PC-9 (cell line): ENCODE results near the gene COX4I1. TPM values are rescaled to one million over a fixed set of nuclear protein-coding genes. Genes with fewer than 3 reads are reported as not detected.

Experiments used
- BruUV-seq: library from RNA; stranded (reverse); fragments of 400-500 nt; replicated peaks from 2 replicates; lab custom pipeline; 2021; lab: Mats Ljungman, UMichigan
- CTCF ChIA-PET: fragments of 300-600 bp; sonication (Branson Sonifier 250); formaldehyde crosslinking; loops from one replicate; lab custom pipeline; 2022; ENCODE audit warnings: antibody characterized with exemption; lab: Charles Lee
- POLR2A ChIA-PET: fragments of 300-600 bp; sonication (Branson Sonifier 250); formaldehyde crosslinking; loops from one replicate; lab custom pipeline; 2022; ENCODE audit warnings: antibody characterized with exemption; ENCODE audit not compliant: unreplicated experiment; lab: Charles Lee
- DNase-seq, 2 experiments: peaks; one replicate each; pipeline versions ENCODE4 v3.0.0 to v3.0.0-alpha.2; 2015 to 2022; ENCODE audit warnings: mixed read lengths in 1 of 2
- H2AFZ ChIP-seq: fragments of 200-600 bp; sonication (generic); 2 replicates; pipeline ENCODE4 v1.8.1; 2017; ENCODE audit warnings: antibody characterized with exemption
- H3F3A ChIP-seq: fragments of 200-600 bp; sonication (generic); 2 replicates; pipeline ENCODE4 v1.8.1; 2017; ENCODE audit warnings: antibody characterized with exemption, mild to moderate bottlenecking, low read depth; ENCODE audit not compliant: insufficient read depth
- H3K27ac ChIP-seq: fragments of 200-600 bp; sonication (generic); 2 replicates; pipeline ENCODE4 v1.6.1; 2016; ENCODE audit warnings: mixed run types
- H3K27me3 ChIP-seq: fragments of 200-600 bp; sonication (generic); 2 replicates; pipeline ENCODE4 v1.6.1; 2016; ENCODE audit warnings: low read depth, mixed run types; ENCODE audit not compliant: insufficient read depth
- H3K36me3 ChIP-seq: fragments of 200-600 bp; sonication (generic); 2 replicates; pipeline ENCODE4 v1.6.1; 2016; ENCODE audit warnings: low read depth, mixed run types
- H3K4me1 ChIP-seq: fragments of 200-600 bp; sonication (generic); replicated peaks from 2 replicates; pipeline ENCODE4 v1.6.1; 2016; ENCODE audit warnings: mixed run types; ENCODE audit not compliant: insufficient read depth
- H3K4me2 ChIP-seq: fragments of 200-600 bp; sonication (generic); 2 replicates; pipeline ENCODE4 v1.6.1; 2017; ENCODE audit warnings: mixed run types
- H3K4me3 ChIP-seq: fragments of 200-600 bp; sonication (generic); 2 replicates; pipeline ENCODE4 v1.6.1; 2016; ENCODE audit warnings: mixed run types
- H3K79me2 ChIP-seq: fragments of 200-600 bp; sonication (generic); 2 replicates; pipeline ENCODE4 v1.6.1; 2017; ENCODE audit warnings: low read depth, mixed run types
- H3K9me2 ChIP-seq: fragments of 200-600 bp; sonication (generic); 2 replicates; pipeline ENCODE4 v1.8.1; 2017; ENCODE audit warnings: mild to moderate bottlenecking; ENCODE audit not compliant: insufficient read depth
- H3K9me3 ChIP-seq: fragments of 200-600 bp; sonication (generic); 2 replicates; pipeline ENCODE4 v1.8.1; 2016; ENCODE audit warnings: low read depth; ENCODE audit not compliant: insufficient read depth
- H4K20me1 ChIP-seq: fragments of 200-600 bp; sonication (generic); 2 replicates; pipeline ENCODE4 v1.8.1; 2017; ENCODE audit not compliant: insufficient read depth
- CTCF ChIP-seq: fragments of 200-600 bp; sonication (generic); conservative IDR thresholded peaks from 2 replicates; pipeline ENCODE4 v1.6.1; 2017; ENCODE audit warnings: mixed run types, antibody characterized with exemption, mild to moderate bottlenecking, moderate library complexity
- EZH2 ChIP-seq: fragments of 200-600 bp; sonication (generic); IDR thresholded peaks from 2 replicates; pipeline ENCODE4 v1.8.0; 2017; ENCODE audit warnings: antibody characterized with exemption, low read depth
- intact Hi-C: fragments of 100-400 bp; cut with micrococcal nuclease; formaldehyde crosslinking; loops from one replicate; pipeline ENCODE4 v1.10.0; 2022; ENCODE audit not compliant: unreplicated experiment
- total RNA-seq: library from RNA; stranded (reverse); gene quantifications from 2 replicates; pipeline ENCODE4 v1.2.3, GENCODE V29; 2021

Gene COX4I1
- total RNA-seq, 1 experiment from 2014 or later = 468 TPM

GRCh38 chr16:85751698-85752501, 47.6 kb upstream of the COX4I1 start:
- peaks cover 32% of the 10 kb centered on the region for H3F3A ChIP-seq
- no peaks in the 10 kb centered on the region for H3K9me2 ChIP-seq
- ChIA-PET CTCF (no interaction called here), POLR2A (interaction anchor here (0.6 kb wide), 1 partner anchor 194 kb away, joined by 3 read pairs; no protein-coding TSS in a partner anchor)
- peak overlapping the region; percentile 74 for H3K27ac ChIP-seq
- no peaks in the 10 kb centered on the region for H4K20me1 ChIP-seq
- peak overlapping the region; percentile 70 for H3K4me3 ChIP-seq
- peak in 1 of 2 experiments; percentile 54 for DNase-seq
- H3K4me1 ChIP-seq = peaks cover 61% of the 10 kb centered on the region
- no peaks in the 10 kb centered on the region for H3K9me3 ChIP-seq
- no peaks in the 10 kb centered on the region for H3K36me3 ChIP-seq
- BruUV-seq = TSS peak; percentile 21
- H2AFZ ChIP-seq = 0 out of 2 replicates have a peak overlapping the region, but pooled peaks have one; percentile 71
- peak overlapping the region; percentile 91 for H3K4me2 ChIP-seq
- peaks cover 31% of the 10 kb centered on the region for H3K79me2 ChIP-seq
- intact Hi-C loops = loop anchor here (2.0 kb wide), 1 partner anchor 139 kb away; the partner anchor contains the start of gene GSE1
- no peak for TF ChIP-seq CTCF
- no peak for TF ChIP-seq EZH2
- H3K27me3 ChIP-seq = no peaks in the 10 kb centered on the region

GRCh38 chr16:85752511-85753420, 46.7 kb upstream of the COX4I1 start:
- ChIA-PET POLR2A (interaction anchor here (0.6 kb wide), 1 partner anchor 195 kb away, joined by 3 read pairs; no protein-coding TSS in a partner anchor), CTCF (no interaction called here)
- intact Hi-C loops = no loop called here
- no peak for TF ChIP-seq CTCF
- TF ChIP-seq EZH2 = no peak
- no peaks in the 10 kb centered on the region for H3K9me2 ChIP-seq
- H3K9me3 ChIP-seq = no peaks in the 10 kb centered on the region
- H3K27me3 ChIP-seq = no peaks in the 10 kb centered on the region
- BruUV-seq = no TSS peak
- no peak overlapping the region for H3K27ac ChIP-seq
- H4K20me1 ChIP-seq = no peaks in the 10 kb centered on the region
- no peaks in the 10 kb centered on the region for H3K36me3 ChIP-seq
- H2AFZ ChIP-seq = no peak overlapping the region
- H3K4me1 ChIP-seq = peaks cover 52% of the 10 kb centered on the region
- no peak for DNase-seq
- no peak overlapping the region; the same call in 1 of the 2 replicates for H3K4me3 ChIP-seq
- H3K4me2 ChIP-seq = peak overlapping the region; percentile 91
- peaks cover 24% of the 10 kb centered on the region for H3F3A ChIP-seq
- peaks cover 26% of the 10 kb centered on the region for H3K79me2 ChIP-seq

GRCh38 chr16:85753559-85753958, 45.9 kb upstream of the COX4I1 start:
- Histone ChIP-seq H3K9me2 (no peaks in the 10 kb centered on the region), H3K79me2 (peaks cover 20% of the 10 kb centered on the region), H3K4me3 (no peak overlapping the region), H2AFZ (no peak overlapping the region), H3F3A (peaks cover 18% of the 10 kb centered on the region; the same call in 1 of the 2 replicates), H3K36me3 (no peaks in the 10 kb centered on the region), H4K20me1 (no peaks in the 10 kb centered on the region), H3K4me1 (peaks cover 45% of the 10 kb centered on the region), H3K4me2 (peak overlapping the region; percentile 91), H3K27ac (no peak overlapping the region), H3K27me3 (no peaks in the 10 kb centered on the region), H3K9me3 (no peaks in the 10 kb centered on the region)
- ChIA-PET POLR2A (no interaction called here), CTCF (no interaction called here)
- DNase-seq = peak; percentile 25 to 77
- no TSS peak for BruUV-seq
- TF ChIP-seq CTCF = no peak
- TF ChIP-seq EZH2 = no peak
- intact Hi-C loops = no loop called here
